Esophagus mucosa (tissue), 1 donor: ENCODE results near the gene YPEL1. TPM values are rescaled to one million over a fixed set of nuclear protein-coding genes. Genes with fewer than 3 reads are reported as not detected.
"Not testable (repeated sequence)": the region's sequence is repeated elsewhere in the genome, so short reads cannot be mapped to it uniquely, and the experiment has no call there.

Experiments
- ATAC-seq: fragments of 200-7000 bp; cut with Tn5 transposase; one replicate; pipeline ENCODE4 v1.9.1; 2020
- total RNA-seq: library from RNA; stranded (reverse); gene quantifications from one replicate; pipeline ENCODE4 v1.2.4, GENCODE V29; 2023
- donor health status: DM: yes; HTN: yes; CAD: no.

YPEL1 gene
- total RNA-seq, 1 donor from 2014 or later, result 0.36 TPM

DNA sequence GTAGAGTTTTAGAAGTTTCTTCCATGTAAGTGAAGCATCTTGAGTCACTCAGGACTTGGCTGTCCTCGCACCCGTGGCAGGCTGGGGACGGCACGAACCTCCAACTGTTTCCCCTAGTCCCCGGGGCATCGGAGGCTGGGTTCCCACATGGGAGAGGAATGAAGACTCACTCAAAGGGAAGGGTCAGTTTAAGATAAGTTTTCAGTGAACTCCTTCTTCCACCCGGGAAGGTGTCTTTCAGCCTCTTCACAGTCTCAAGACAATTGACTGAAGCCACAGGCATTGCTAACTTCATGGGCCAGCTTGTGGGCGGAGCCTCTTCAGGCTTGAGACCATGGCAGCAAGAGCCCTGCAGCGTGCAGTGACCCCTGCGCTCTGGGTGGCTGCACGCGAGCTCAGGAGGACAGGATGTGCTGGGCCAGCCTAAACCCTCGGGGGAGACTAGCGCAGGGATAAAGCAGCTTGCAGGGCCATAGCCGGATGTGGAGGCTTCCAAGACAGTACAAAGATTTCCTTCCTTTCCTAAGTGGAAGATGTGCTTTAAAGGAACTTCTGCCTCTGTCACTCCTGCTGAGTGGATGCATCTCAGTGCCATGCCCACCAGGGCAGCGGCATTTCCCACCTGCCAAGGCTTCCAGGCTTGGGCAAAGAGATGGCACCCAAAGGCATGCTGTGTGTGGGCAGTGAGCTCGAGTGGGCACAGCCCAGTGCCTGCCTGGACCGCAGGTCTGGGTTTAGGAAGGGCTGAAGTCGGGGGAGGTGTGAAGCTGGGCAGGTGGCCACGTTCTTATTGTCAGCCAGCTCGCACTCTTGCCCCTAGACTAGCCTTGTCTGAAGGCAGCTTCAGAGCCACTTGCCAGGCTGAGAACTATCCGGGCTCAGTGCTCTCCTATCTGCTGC lies 36.9 kb downstream of the YPEL1 start:
- no peak for ATAC-seq

DNA sequence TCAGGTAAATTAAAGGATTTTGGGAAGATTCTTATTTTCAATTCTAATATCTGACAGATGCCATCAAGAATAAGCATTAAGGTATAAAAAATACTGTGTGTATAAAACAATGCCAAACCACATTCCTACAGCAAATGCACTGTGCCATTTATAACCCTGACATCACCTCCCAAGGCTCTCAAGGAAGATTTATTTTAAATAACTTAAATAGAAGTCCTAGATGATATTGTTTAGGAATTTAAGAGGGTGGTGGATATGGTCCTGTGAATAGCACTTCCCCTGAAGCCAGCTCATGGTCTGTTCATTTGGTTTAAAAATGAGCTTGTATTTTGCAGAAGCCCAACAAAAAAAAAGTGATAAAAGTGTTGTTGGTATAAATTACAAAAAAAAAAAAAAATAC lies 37.7 kb downstream of the YPEL1 start:
- ATAC-seq, result no peak

DNA sequence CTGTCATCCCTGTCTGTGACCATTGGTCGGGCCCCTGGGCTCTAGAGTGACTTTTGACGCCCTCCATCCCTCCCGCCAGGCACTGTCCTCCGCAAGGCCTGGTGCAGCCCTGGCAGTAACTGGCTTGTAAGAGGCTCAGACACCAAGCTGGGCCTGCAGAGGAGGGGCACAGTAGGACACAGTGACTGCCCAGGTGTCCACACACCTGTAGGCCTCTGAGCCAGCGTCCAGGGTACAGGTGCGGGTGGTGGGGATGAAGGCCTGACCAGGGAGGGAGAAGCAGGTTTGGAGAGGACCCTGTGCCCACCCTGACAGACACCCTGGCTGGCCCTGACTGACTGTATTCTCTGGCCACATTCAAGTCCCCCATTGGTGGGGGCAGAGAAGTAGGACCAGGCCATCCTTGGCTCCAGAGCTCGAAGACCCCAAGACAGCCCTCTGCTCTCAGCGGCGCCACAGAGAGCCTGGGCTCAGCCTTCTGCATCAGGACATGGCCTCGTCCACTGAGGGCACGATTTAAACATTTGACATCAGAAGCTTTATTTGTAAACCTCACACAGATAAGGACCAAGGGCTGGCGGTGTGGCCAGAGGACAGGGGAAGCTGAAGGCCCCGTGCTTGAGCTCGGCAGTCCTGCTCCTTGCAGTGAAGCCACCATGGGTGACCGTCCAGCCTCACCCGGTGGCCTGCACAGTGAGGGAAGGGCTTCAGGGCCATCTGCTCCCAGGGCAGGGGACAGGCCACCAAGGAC lies 38.4 kb downstream of the YPEL1 start:
- ATAC-seq, result peak; percentile 5

DNA sequence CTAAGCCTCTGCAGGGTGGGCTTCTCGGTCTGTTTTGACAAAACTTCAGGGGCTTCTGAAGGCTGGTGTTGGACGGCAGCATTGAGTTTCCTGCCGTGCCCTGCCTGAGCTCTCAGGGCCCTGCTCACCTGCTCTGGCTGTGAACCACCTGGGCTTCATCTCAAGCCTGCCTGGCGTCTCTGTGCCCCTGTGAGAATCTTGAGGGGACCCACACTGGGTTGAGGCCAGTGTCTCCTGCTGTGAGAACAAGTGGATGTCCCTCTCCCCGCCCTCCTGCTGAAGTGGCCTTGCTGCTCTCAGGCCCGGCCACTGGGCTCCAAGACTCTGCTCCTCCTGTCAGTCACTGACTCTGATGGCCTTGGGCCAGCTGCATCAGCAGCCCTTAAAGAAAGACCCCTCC lies 39.5 kb downstream of the YPEL1 start:
- no peak for ATAC-seq

DNA sequence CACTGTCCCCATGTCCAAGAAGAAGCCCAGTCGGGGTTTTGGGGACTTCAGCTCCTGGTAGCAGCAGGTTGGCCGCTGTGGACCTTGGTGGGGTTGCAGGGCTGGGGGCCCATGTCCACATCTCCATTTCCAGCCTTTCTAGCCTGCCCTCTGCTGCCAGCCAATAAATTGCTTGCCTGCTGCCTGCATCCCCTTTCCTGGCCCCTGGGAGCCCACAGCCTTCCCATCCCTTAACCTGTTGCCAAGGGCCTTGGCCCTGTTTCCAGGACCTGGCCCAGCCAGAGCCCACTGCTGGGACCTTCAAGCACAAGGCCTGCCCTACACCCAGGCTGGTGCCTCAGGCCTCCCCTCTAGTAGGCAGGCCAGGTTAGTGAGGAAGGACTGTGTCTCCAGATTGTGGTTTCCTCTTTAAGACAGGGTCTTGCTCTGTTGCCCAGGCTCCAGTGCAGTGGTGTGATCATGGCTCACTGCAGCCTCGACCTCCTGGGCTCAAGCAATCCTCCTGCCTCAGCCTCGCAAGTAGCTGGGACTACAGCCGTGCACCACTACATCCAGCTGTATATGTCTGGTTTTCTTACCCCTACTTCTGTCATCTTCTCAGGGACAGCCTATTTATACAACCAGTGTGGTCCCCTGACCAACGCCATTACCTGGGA lies 40.0 kb downstream of the YPEL1 start:
- ATAC-seq, result no peak

DNA sequence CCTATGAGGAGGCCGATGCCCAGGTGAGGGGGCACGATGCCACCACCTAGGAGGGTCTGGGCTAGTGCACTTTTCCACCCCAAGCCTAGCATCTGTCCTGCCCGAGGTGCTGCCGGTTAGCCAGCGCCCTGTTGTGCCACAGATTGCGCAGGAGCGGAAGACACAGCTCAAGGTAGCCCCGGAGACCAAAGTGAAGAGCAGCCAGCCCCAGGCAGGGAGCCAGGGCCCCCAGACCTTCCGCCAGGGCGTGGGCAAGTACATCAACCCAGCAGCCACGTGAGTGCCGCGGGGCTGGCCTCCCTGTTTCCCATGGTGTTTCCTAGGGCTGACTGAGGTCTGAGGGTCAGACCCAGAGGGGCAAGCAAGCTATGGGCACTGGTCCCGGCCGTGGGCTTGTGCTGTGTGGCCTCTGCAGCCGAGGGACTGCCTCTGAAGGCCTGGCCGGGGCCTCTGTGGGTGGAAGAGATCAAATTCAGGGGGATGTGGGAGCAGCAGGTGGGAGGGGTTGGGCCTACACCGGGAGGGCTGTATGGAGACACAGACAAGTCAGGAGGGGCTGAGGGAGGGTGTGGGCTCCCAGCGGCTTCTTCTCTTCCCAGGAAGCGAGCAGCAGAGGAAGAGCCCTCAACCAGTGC lies 40.7 kb downstream of the YPEL1 start:
- no peak for ATAC-seq

DNA sequence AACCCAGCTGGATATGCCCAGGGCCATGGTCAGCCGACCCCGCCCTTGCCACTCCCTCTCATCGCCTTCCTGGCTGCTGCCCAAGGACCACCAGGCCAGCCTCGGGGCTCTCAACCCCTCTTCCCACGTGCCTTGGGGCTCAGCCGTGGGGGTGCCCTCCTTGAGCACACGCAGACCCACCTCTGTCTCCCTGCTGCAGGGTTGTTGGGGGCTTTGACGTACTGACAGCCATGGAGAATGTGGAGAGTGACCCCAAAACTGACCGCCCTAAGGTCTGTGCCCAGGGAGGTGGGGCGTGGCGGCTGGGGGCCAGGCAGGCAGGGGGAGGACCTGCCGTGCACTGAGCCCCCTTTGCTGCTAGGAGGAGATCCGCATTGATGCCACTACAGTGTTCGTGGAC lies 41.2 kb downstream of the YPEL1 start:
- no peak for ATAC-seq

DNA sequence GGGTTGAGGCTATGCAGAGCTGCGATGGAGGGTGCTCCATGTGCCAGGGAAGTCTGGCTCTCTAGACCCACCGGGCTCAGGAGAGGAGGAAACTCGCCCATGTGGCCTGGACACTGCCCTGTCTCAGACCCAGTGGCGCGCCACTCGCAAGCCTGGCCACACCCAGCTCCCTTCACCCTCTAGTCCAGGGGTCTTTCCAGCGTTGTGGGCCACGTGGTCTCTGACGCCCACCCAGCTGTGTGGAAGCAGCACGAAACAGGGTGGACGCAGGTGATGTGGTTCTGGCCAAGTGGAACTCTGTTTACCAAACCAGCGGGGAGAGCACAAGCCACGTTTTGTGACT lies 41.6 kb downstream of the YPEL1 start:
- ATAC-seq, result no peak

DNA sequence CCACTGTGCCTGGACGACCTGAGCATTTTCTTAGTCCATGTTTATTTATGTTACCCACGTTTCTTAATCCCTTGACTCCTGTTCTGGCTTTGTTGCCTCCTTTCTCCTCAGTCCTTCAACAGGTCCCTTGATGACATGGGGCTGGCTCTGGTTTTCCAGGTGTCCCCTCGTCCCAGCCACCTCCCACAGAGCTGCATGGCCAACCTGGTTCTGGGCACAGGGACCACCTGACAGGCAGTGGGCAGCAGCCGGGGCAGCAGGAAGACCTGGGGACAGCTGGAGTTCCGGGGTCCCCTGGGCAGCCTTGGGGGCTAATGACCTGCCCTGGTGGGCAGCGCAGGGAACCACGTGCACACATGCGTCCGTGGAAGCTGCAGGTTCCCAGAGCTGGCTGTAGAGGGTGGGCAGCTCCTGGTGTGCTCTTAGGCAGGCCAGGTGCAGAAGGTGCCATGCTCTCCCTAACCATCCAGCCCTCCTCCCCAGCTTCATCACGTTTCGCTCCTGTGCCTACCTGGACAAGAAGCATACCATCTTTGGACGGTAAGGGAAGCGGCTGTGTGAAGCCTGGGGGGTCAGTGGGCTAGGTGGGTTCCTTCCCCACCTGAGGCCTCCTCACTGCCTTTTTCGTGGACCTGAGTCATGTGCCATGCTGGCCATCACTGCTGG lies 42.1 kb downstream of the YPEL1 start:
- no peak for ATAC-seq

DNA sequence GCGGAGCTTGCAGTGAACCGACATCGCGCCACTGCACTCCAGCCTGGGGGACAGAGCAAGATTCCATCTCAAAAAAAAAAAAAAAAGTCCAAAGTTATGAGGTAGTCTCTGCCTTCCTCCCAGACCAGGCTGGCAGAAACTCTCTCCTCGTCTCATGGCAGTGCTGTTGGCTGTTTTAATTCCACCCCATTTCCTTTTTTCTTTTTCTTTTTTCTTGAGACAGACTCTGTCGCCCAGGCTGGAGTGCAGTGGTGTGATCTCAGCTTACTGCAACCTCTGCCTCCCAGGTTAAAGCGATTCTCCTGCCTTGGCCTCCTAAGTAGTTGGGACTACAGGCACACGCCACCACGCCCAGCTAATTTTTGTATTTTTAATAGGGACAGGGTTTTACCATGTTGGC lies 42.7 kb downstream of the YPEL1 start:
- not testable (repeated sequence) for ATAC-seq

DNA sequence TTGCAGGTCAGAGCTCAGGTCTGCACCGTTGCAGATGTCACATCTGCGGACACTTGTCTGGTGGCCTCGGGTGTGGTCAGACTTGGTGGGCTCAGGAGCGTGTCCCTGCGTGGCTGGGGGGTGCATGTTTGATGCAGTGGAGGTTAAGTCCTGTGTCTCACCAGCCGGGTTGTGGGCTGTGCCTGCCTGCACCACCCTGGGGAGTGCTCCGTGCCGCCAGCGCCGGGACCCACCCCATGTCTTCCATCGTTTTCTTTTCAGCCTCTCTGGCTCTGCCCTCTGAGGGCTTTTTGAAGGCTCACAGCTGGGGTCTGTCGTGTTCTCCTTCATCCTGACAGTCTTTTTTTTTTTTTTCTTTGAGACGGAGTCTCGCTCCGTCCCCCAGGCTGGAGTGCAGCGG lies 43.8 kb downstream of the YPEL1 start:
- ATAC-seq, result no peak

DNA sequence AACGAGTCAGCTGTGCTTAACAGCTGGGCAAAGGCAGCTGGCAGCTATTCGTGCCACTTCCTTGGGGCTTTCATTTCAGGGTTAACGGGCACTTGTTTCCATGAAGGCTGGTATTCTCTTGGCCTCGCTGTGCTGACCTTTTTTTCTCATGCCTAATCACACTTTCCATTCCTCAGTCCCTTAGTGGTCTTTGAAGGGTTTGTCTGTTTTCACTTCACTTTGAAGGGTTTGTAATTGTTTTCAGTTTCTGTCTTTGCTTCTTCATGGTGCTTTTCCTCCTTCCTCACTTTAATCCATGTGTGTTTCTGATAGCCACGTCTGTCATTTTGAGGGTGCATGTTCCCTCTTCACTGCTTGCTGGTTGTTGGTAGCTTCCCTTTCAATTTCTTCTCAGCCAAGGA lies 45.2 kb downstream of the YPEL1 start:
- ATAC-seq, result no peak

DNA sequence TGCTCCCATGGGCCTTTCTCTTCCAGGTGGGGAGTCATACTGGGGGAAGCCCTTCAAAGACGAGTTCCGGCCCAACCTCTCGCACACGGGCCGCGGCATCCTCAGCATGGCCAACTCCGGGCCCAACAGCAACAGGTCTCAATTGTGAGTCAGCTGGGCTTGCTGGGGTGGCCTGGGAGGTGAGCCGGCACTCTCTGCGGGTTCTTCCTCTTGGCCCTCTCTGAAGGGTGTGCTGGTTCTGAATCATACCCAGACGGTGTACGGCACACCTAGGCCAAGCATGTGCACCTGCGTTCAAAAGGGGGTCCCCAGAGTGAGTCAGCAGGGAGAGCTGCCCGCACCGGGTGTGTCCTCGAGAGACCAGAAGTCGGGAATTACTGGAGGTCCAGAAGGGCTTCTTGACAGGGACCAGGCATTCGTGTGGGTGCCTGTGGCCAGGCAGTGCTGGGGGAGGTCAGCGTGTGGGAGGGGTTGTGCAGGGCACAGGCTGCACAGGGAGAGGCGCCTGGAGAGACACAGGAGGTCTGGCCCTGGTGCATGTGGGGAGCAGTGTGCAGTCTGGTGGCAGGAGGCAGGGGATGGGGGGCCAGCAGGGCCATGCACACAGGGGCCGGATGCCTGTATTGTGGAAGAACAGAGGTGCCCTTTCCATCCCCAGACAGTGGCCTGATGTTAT lies 46.8 kb downstream of the YPEL1 start:
- peak; percentile 88 for ATAC-seq

DNA sequence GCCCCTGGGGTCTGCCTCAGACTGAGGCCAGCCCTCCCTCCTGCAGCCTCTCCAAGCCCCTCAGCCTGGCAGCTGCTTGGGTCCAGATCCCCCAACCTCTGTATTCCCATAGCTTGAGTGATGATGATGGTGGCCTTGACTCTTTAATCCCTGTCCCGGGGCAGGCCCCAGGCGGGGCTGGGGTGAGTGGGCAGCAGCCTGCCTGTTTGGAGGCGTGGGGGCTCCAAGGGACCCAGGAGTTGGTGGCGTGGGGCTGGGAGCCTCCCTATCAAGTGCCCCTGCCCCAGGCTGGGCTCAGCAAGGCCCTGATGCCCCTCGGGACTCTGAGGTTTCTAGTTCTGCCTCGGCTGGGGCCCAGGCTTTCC lies 47.3 kb downstream of the YPEL1 start:
- peak; percentile 8 for ATAC-seq

DNA sequence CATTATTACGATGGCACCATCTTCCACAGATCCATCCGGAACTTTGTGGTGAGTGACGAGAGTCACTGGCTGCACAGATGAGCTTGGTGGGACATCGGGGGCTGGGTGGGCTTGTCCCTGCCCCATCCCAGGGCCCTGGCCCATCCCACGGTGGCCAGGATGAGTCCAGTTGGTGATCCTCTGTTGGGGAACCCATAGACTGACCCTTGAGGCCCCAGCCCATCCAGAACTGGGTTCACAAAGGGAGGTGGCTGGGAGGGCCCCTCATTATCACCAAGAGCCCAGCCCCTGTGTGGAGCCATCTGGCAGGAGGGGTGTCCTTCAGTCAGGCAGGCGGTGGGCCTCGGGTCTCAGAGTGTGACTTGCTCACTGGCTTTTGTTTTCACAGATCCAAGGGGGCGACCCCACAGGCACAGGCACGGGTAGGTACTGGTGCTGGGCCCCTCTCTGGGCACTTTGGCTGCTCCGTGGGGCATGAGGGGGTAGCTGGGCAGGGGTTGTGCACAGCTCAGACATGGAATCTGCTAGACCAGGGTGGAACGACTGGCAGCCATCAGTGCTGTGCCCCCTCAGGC lies 47.8 kb downstream of the YPEL1 start:
- ATAC-seq, result peak; percentile 4

DNA sequence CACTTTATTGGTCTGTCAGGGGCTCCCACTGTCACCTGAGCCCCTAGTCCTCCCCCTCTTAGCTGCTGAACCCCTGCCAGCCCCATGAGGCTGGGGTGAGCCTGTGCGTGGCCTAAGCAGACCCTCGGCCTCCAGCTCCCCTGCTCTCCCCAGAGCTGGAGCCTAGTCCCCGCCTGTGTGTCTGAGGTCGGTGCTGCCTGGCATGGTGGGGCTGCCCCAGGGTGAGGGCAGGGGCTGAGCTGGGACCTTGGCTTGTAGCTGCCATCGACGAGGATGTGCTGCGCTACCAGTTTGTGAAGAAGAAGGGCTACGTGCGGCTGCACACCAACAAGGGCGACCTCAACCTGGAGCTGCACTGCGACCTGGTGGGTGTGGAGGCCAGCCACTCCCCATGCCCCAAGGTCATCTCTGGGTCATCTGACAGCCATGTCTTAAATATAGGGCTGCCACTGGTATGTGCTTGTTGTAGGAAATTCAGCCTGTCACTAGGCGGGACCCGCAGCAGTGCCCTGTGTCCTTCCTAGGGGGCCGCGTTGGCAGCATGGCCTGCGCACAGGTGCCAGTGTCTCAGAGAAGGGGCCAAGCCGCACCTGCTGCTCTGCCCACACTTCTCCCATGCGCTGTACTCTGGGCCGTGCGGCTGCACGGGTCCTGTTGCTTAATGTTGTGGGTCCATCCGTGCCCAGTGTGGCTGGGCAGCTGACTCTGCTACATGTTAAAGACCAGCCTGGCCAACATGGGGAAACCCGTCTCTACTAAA lies 48.8 kb downstream of the YPEL1 start:
- no peak for ATAC-seq

DNA sequence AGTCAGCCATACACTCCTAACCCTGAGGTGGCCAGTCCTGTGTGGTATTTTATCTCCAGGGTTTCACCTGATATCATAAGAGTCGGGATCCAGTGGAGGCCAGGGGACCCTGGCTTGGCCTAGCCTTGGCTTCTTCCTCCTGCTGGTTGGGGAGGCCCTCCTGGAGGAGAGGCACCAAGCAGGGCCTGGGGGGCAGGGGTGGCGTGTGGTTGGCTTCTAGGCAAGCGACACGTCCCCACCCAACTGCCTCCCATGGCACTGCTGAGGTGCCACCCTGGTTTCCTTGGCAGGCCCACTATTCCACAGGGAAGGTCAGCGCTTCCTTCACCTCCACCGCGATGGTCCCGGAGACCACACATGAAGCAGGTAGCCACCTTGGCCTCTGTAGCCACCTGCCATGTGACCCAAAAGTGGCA lies 49.4 kb downstream of the YPEL1 start:
- ATAC-seq, result no peak

DNA sequence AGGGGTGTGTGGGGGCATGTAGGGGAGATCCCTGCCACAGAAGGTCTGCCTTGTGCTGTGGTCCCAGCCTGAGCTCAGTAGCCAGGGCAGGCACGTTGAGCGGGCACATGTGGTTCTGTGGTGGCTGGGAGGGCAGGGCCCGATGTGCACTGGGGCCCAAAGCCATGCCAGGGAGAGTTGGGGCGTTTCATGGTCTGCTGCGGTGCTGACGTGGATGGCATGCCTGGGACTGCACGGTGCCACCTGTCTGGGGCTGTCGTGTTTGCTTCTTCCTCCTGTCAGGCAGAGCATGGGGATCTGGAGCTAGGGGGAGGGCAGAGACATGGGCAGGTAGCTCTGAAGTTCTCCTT lies 50.5 kb downstream of the YPEL1 start:
- no peak for ATAC-seq

DNA sequence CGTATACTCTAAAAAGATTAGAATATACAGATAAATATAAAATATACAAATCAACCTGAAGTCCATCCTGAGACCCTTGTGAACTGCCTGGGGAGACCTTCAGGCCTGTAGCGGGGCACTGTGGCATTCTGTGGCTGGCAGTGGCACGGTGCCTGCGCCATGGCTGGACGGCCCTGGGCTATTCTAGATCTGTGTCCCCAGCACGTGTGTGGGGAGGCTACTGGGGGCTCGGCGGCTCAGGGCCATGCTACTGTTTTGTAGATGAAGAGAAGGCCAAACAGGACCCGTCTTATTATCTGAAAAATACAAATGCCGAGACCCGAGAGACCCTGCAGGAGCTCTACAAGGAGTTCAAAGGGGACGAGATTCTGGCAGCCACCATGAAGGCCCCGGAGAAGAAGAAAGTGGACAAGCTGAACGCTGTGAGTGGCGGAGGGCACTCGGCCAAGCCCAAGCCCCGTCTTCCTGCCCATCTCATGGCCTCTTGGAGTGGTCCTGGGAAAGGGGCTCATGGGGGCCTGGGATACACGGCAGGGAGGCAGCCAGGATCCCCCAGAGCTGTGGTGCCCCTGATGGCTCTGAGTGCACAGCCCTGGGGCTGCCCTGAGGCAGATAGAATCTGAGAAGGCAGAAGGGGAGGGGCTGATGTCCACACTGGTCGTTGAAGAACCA lies 51.0 kb downstream of the YPEL1 start:
- ATAC-seq, result no peak

DNA sequence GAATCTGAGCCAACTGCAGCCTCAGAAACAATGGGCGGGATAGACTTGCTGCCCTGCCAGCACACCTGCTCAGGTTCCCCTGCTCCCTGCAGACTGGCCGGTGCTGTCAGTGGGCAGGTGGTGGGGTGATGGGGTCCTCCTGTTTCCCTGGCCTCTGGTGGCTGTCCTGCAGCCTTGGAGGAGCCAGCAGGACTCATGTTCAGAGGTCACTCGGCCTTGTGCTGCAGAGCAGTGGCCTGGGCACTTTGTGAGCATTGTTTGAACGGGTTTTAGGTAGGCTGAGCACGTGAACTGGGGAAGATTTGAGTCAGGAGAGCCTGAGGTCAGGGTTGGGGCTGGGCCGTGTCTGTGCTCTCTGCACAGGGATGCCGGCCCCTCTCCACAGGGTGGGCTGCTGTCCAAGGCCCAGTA lies 52.2 kb downstream of the YPEL1 start:
- ATAC-seq, result no peak
